Neural cell (in vitro differentiated cells): ENCODE results near the gene PEG3.

ENCODE experiments used
- EZH2 ChIP-seq: fragments of 200-600, 300-800 bp; shearing (Covaris generic), sonication (generic); IDR thresholded peaks from 2 replicates; pipeline ENCODE4 v1.6.1; 2014; ENCODE audit warnings: antibody characterized with exemption, low read length, borderline replicate concordance, mild to moderate bottlenecking; ENCODE audit not compliant: insufficient read depth, poor library complexity, severe bottlenecking
- POLR2AphosphoS5 ChIP-seq: IDR thresholded peaks from 2 replicates; pipeline ENCODE4 v1.6.1; 2012

DNA sequence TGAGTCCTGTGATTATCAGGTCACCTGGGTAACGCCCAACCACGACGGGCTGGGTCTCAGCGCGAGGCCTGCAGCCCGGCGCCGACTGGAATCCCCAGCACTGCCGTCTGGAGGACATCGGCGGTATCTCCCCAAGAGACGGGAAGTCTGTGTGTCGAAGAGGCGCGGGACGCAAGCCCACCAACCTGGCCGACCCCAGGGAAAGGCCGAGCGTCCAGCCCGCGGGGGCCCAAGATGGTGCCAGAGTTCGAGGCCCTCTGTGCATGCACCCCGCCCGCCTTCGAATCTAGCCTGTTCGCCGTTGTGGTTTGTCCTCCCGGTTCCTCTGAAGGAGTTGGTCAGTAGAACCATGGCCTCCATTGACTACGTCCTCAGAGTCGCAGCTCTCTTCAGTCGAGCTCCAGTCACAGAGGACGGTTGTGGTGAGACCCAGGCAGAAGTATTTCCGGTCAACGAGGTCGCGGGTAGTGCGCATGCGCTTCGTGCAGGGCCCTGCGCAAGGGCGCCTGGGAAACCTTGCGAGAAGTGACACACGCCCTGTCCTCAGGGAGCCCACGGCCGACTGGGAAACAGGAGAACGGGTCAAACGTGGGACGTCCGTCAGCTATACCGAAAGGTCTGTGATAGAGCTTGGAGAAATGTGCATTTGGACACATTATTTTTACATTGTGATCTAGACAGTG, 24.1 kb upstream of the PEG3 start:
- no peak for TF ChIP-seq POLR2AphosphoS5
- no peak for TF ChIP-seq EZH2
